Endometrial microvascular endothelial cells (primary cell): ENCODE measurements around the gene AMOTL1. TPM values are rescaled to one million over a fixed set of nuclear protein-coding genes. Genes with fewer than 3 reads are reported as not detected.

Source experiments
- total RNA-seq: library from RNA; depleted of rRNA; stranded (reverse); fragments of >200 nt; gene quantifications from one replicate; pipeline ENCODE4 v1.2.3, GENCODE V29; 2015; ENCODE audit errors: inconsistent ontology term

Gene AMOTL1
- total RNA-seq, 1 donor from 2014 or later: 21.9 TPM

Other genes starting within 250 kb of the AMOTL1 start
- 4.0 TPM for gene FUT4, start 224.4 kb upstream of the AMOTL1 start, total RNA-seq
- gene PIWIL4, start 201.0 kb upstream of the AMOTL1 start, total RNA-seq: not detected
- 42.7 TPM for gene CWC15, start 205.2 kb downstream of the AMOTL1 start, total RNA-seq
- 2.3 TPM for gene KDM4D, start 205.4 kb downstream of the AMOTL1 start, total RNA-seq